Measurements from ENCODE around the gene ZXDA. TPM values are rescaled to one million over a fixed set of nuclear protein-coding genes. Genes with fewer than 3 reads are reported as not detected.
"Not testable (repeated sequence)": the region's sequence is repeated elsewhere in the genome, so short reads cannot be mapped to it uniquely, and the experiment has no call there.

The ZXDA gene
- total RNA-seq, 1 experiment from 2014 or later: not detected

GRCh38 chrX:57915680-57916079 lies 5.4 kb upstream of the ZXDA start:
- H2AK5ac ChIP-seq (ENCODE audit: insufficient read length, low read length): no peak overlapping the region
- H3K27ac Mint-ChIP-seq: no peak overlapping the region
- H3K27ac ChIP-seq (ENCODE audit: insufficient read length, low read depth, low read length): no peak overlapping the region
- peaks cover 38% of the 10 kb centered on the region for H3K9me3 ChIP-seq (ENCODE audit: control insufficient read depth, low read depth, low read length)
- no peak overlapping the region for H2BK12ac ChIP-seq (ENCODE audit: insufficient read length, low read depth, low read length)
- H3K23ac ChIP-seq (ENCODE audit: insufficient read length, low read depth, low read length): no peak overlapping the region
- no peak overlapping the region for H3T11ph ChIP-seq (ENCODE audit: low read length)
- no peak overlapping the region for H3K56ac ChIP-seq (ENCODE audit: insufficient read length, low read depth, low read length)
- no peak overlapping the region for H4K8ac ChIP-seq (replicated peaks; ENCODE audit: insufficient read length, low read depth, low read length)
- H3K27me3 Mint-ChIP-seq (ENCODE audit: low read depth): no peaks in the 10 kb centered on the region; the same call in none of the 2 replicates
- no peak overlapping the region for H2BK15ac ChIP-seq (ENCODE audit: low read depth, low read length)
- no peak for TF ChIP-seq CTCF (conservative IDR thresholded peaks at IDR 0.05)
- H3K4ac ChIP-seq (ENCODE audit: low read depth, low read length): no peak overlapping the region
- H2AFZ ChIP-seq (ENCODE audit: low read length): no peak overlapping the region
- no peaks in the 10 kb centered on the region for H3K23me2 ChIP-seq (ENCODE audit: insufficient read length, low read depth, low read length, poor library complexity, severe bottlenecking)
- H2BK20ac ChIP-seq (ENCODE audit: low read depth, low read length, poor library complexity, severe bottlenecking): no peak overlapping the region
- no peak overlapping the region for H2BK5ac ChIP-seq (ENCODE audit: insufficient read length, low read length)
- no peak overlapping the region for H3K18ac ChIP-seq (ENCODE audit: insufficient read length, low read depth, low read length)
- no peak overlapping the region for H3K14ac ChIP-seq (ENCODE audit: insufficient read depth, low read length)
- H3K79me1 ChIP-seq (ENCODE audit: insufficient read depth, low read depth, low read length, poor library complexity, severe bottlenecking): no peaks in the 10 kb centered on the region
- no peaks in the 10 kb centered on the region for H4K20me1 ChIP-seq (ENCODE audit: control insufficient read depth, insufficient read depth, insufficient read length)
- no peak for DNase-seq
- peaks cover 4 to 14% (median 5%) of the 10 kb centered on the region in 3 experiments; a peak in 5 of 7 replicates for H3K36me3 Mint-ChIP-seq (ENCODE audit: insufficient read depth in 1 of 3, low read depth in 3 of 3)
- no peak overlapping the region for H2BK120ac ChIP-seq (ENCODE audit: low read depth, low read length, poor library complexity, severe bottlenecking)
- H3K4me1 Mint-ChIP-seq: no peaks in the 10 kb centered on the region
- H3K4me2 ChIP-seq (ENCODE audit: insufficient read depth, insufficient read length, low read length): no peak overlapping the region
- H3K9ac ChIP-seq (ENCODE audit: extremely low read depth, insufficient read length, low read length): no peak overlapping the region
- peaks cover 87 to 94% of the 10 kb centered on the region in 2 experiments for H3K9me3 Mint-ChIP-seq
- H3K4me3 Mint-ChIP-seq: no peak overlapping the region
- H4K91ac ChIP-seq (ENCODE audit: insufficient read length, low read depth, low read length): no peak overlapping the region
- no peaks in the 10 kb centered on the region for H3K4me1 ChIP-seq (ENCODE audit: insufficient read depth, low read length)
- H3K79me2 ChIP-seq (ENCODE audit: insufficient read depth, low read length): no peaks in the 10 kb centered on the region
- H3K27me3 ChIP-seq (ENCODE audit: insufficient read depth, low read length): no peaks in the 10 kb centered on the region
- H4K5ac ChIP-seq (ENCODE audit: insufficient read length, low read depth, low read length): no peak overlapping the region
- no CpG with 5 or more reads among the region's 5 CpGs for WGBS (ENCODE audit: extremely low coverage, insufficient read length, low lambda C conversion rate)

DNA sequence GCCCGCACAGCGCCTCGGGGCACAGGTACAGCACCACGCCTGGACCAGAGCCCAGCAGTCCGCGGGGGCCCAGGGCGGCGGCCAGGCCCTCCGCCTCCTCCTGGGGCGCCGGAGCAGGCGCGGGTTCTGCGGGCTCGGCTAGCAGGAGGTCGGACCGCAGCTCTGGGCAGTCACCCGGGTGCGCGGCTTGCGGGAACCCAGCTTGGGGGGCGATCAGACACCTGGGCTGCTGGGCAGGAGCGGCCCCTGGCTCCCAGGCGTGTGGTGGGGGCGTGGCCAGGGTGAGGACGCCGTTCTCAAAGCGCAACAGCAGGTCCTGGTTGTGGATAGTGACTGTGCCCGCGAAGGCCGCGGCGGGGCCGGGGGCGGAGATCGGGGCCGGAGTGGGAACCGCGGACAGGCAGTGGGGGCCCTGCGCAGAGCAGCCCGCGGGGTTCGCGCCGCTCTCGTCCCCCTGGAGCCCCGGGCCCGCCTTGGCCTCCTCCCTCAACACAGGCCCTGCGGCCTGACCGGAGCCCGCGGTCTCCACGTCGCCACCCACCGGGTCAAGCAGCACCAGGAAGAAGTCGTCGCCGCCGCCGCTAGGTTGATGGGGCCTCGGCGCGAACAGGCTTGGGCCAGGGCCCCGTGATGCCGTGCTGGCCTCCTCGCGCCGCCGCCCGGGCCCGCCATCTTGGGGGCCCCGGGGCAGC lies 517 bp downstream of the ZXDA start:
- Mint-ChIP-seq H3K4me3 (peak overlapping the region in 1 of 2 experiments; percentile 42; a peak in 1 of 5 replicates), H3K36me3 (ENCODE audit: insufficient read depth in 1 of 3, low read depth in 3 of 3) (peaks cover 6 to 14% (median 8%) of the 10 kb centered on the region in 3 experiments; a peak in 6 of 7 replicates), H3K9me3 (peaks cover 67 to 78% of the 10 kb centered on the region in 2 experiments)
- not testable (repeated sequence) for H3T11ph ChIP-seq (ENCODE audit: low read length); H3K9ac ChIP-seq (ENCODE audit: extremely low read depth, insufficient read length, low read length); H2AFZ ChIP-seq (ENCODE audit: low read length); H3K27ac ChIP-seq (ENCODE audit: insufficient read length, low read depth, low read length); H2AK5ac ChIP-seq (ENCODE audit: insufficient read length, low read length); H3K79me2 ChIP-seq (ENCODE audit: insufficient read depth, low read length); H3K79me1 ChIP-seq (ENCODE audit: insufficient read depth, low read depth, low read length, poor library complexity, severe bottlenecking); H3K4me1 Mint-ChIP-seq; H3K4me1 ChIP-seq (ENCODE audit: insufficient read depth, low read length); H4K5ac ChIP-seq (ENCODE audit: insufficient read length, low read depth, low read length); H3K56ac ChIP-seq (ENCODE audit: insufficient read length, low read depth, low read length); H2BK20ac ChIP-seq (ENCODE audit: low read depth, low read length, poor library complexity, severe bottlenecking); H4K91ac ChIP-seq (ENCODE audit: insufficient read length, low read depth, low read length); H3K27ac Mint-ChIP-seq; H2BK15ac ChIP-seq (ENCODE audit: low read depth, low read length); H3K27me3 ChIP-seq (ENCODE audit: insufficient read depth, low read length); H3K23ac ChIP-seq (ENCODE audit: insufficient read length, low read depth, low read length); H3K23me2 ChIP-seq (ENCODE audit: insufficient read length, low read depth, low read length, poor library complexity, severe bottlenecking); H3K4ac ChIP-seq (ENCODE audit: low read depth, low read length); DNase-seq; H3K18ac ChIP-seq (ENCODE audit: insufficient read length, low read depth, low read length); H2BK5ac ChIP-seq (ENCODE audit: insufficient read length, low read length); H2BK12ac ChIP-seq (ENCODE audit: insufficient read length, low read depth, low read length); H4K8ac ChIP-seq (replicated peaks; ENCODE audit: insufficient read length, low read depth, low read length); H2BK120ac ChIP-seq (ENCODE audit: low read depth, low read length, poor library complexity, severe bottlenecking); H4K20me1 ChIP-seq (ENCODE audit: control insufficient read depth, insufficient read depth, insufficient read length); H3K27me3 Mint-ChIP-seq (ENCODE audit: low read depth)
- Histone ChIP-seq H3K4me2 (ENCODE audit: insufficient read depth, insufficient read length, low read length) (peak overlapping the region; percentile 43), H3K9me3 (ENCODE audit: control insufficient read depth, low read depth, low read length) (peaks cover 18% of the 10 kb centered on the region), H3K14ac (ENCODE audit: insufficient read depth, low read length) (peak overlapping the region; percentile 80; the same call in 1 of the 2 replicates)
- WGBS (ENCODE audit: extremely low coverage, insufficient read length, low lambda C conversion rate): no CpG with 5 or more reads among the region's 72 CpGs

All from H9 (cell line).